Spinal cord (tissue), 10 donors: ENCODE data around the gene FLNC. TPM values are rescaled to one million over a fixed set of nuclear protein-coding genes. Genes with fewer than 3 reads are reported as not detected.

Experiments used
- DNase-seq, 6 donors: peaks; one replicate each; pipeline versions ENCODE4 v3.0.0 to v3.0.0-alpha.2; 2013 to 2015; ENCODE audit warnings: low spot score in 6 of 6, low read depth in 4 of 6
- H3K27ac ChIP-seq: one replicate; pipeline ENCODE4 v1.5.1; 2013; ENCODE audit warnings: low read depth, low read length, control low read depth
- H3K27me3 ChIP-seq: one replicate; pipeline ENCODE4 v1.6.1; 2013; ENCODE audit warnings: low read length; ENCODE audit not compliant: control insufficient read depth, insufficient read depth
- H3K36me3 ChIP-seq: one replicate; pipeline ENCODE4 v1.6.1; 2013; ENCODE audit warnings: low read length; ENCODE audit not compliant: control insufficient read depth, insufficient read depth
- H3K4me1 ChIP-seq: one replicate; pipeline ENCODE4 v1.6.1; 2013; ENCODE audit warnings: low read length; ENCODE audit not compliant: control insufficient read depth, insufficient read depth
- H3K4me3 ChIP-seq: one replicate; pipeline ENCODE4 v1.5.1; 2013; ENCODE audit warnings: low read depth, low read length, control low read depth
- H3K9me3 ChIP-seq: one replicate; pipeline ENCODE4 v1.6.1; 2013; ENCODE audit warnings: low read length; ENCODE audit not compliant: control insufficient read depth, insufficient read depth
- WGBS: methylation state at CpG from one replicate; pipeline ENCODE4 v1.1.5; 2013; ENCODE audit warnings: missing lambda C conversion rate; ENCODE audit not compliant: insufficient coverage; 5-methylcytosine and 5-hydroxymethylcytosine counted together
- polyA plus RNA-seq, 2 donors: library from polyadenylated mRNA; unstranded; fragments of 120-200 nt; gene quantifications; one replicate each; pipeline ENCODE4 v1.2.1, GENCODE V29; 2013; ENCODE audit not compliant: insufficient read length in 2 of 2
- total RNA-seq, 2 donors: library from RNA; depleted of rRNA in 1 of 2; stranded (reverse); fragments of 120-200 nt in 1 of 2; fragments of >200 nt in 1 of 2; gene quantifications; one replicate each; pipeline versions ENCODE4 v1.2.3 to v1.2.4, GENCODE V29; 2013 to 2014
- donor health status: healthy.

FLNC gene
- total and polyA plus RNA-seq, 4 donors: 77.8 to 187 (median 139) TPM

GRCh38 chr7:128811631-128812430 is 18.4 kb upstream of the FLNC start:
- 81% methylated on average over 10 of the region's 11 CpGs for WGBS
- DNase-seq: no peak
- Histone ChIP-seq H3K4me1 (peaks cover 25% of the 10 kb centered on the region), H3K9me3 (no peaks in the 10 kb centered on the region), H3K4me3 (no peak overlapping the region), H3K27me3 (no peaks in the 10 kb centered on the region), H3K27ac (no peak overlapping the region), H3K36me3 (peaks cover 49% of the 10 kb centered on the region)

GRCh38 chr7:128812514-128813168 is 17.6 kb upstream of the FLNC start:
- Histone ChIP-seq H3K27me3 (no peaks in the 10 kb centered on the region), H3K36me3 (peaks cover 43% of the 10 kb centered on the region), H3K4me1 (peaks cover 25% of the 10 kb centered on the region), H3K4me3 (no peak overlapping the region), H3K27ac (no peak overlapping the region), H3K9me3 (no peaks in the 10 kb centered on the region)
- DNase-seq: peak in 1 of 6 donors; percentile 52
- WGBS: 42% methylated on average over 11 of the region's 11 CpGs

DNA sequence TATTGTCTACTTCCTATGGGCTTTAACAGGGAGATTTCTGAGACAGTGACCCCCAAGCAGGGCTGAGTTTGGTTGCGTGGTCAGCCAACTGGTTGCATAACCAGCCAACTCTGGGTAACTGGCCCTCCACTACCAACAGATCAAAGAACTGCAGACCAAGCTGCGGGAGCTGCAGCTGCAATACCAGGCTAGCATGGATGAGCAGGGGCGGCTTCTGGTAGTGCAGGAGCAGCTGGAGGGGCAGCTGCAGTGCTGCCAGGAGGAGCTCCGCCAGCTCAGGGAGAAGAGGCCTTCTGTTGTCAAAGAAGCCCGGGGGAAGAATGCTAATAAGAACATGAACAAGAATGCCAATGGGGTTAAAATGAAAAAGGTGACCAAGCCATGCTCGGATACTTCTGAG is 15.7 kb upstream of the FLNC start:
- no peak overlapping the region for H3K27ac ChIP-seq
- H3K9me3 ChIP-seq: no peaks in the 10 kb centered on the region
- H3K36me3 ChIP-seq: peaks cover 41% of the 10 kb centered on the region
- H3K27me3 ChIP-seq: no peaks in the 10 kb centered on the region
- WGBS: 43% methylated on average over 6 of the region's 6 CpGs
- peak in 2 of 6 donors; percentile 64 to 67 for DNase-seq
- no peak overlapping the region for H3K4me3 ChIP-seq
- H3K4me1 ChIP-seq: peaks cover 25% of the 10 kb centered on the region

DNA sequence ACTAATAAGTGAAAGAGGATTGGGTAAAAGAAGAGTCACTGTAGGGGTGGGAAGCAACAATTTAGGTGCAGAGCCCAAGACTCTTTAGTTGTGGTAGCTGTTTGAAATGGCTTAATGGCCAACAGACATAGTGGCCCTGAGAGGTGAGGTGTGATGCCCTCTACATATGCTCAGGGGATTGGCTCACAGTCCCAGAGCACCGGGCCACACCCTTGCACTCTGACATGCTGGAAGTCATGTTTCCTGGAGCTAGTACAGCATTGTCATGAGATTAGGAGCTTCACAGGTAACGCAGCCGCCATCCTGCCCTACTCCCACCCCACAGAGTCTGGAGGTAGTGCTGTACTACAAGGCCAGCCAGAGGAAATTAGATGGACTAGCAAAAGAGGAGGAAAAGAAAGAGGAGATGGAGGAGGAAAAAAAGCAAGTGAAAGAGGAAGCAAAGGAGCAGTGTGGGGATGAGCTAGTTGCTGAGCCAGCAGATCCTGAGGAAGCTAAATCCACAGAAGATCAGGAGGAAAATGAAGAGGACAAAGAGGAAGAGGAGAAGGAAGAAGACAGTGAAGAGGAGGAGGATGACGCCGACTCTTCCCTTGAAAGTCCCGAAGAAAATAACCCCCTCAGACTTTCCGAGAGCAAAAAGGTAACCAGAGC is 14.8 kb upstream of the FLNC start:
- no peak overlapping the region for H3K27ac ChIP-seq
- H3K9me3 ChIP-seq: no peaks in the 10 kb centered on the region
- peaks cover 25% of the 10 kb centered on the region for H3K4me1 ChIP-seq
- 86% methylated on average over 1 of the region's 7 CpGs for WGBS
- H3K27me3 ChIP-seq: no peaks in the 10 kb centered on the region
- no peak overlapping the region for H3K4me3 ChIP-seq
- H3K36me3 ChIP-seq: peaks cover 35% of the 10 kb centered on the region
- no peak for DNase-seq

GRCh38 chr7:128818694-128819093 is 11.5 kb upstream of the FLNC start:
- DNase-seq: no peak
- Histone ChIP-seq H3K4me3 (no peak overlapping the region), H3K27ac (no peak overlapping the region), H3K4me1 (peaks cover 13% of the 10 kb centered on the region), H3K27me3 (no peaks in the 10 kb centered on the region), H3K9me3 (no peaks in the 10 kb centered on the region), H3K36me3 (peaks cover 23% of the 10 kb centered on the region)
- 87% methylated on average over 3 of the region's 3 CpGs for WGBS

DNA sequence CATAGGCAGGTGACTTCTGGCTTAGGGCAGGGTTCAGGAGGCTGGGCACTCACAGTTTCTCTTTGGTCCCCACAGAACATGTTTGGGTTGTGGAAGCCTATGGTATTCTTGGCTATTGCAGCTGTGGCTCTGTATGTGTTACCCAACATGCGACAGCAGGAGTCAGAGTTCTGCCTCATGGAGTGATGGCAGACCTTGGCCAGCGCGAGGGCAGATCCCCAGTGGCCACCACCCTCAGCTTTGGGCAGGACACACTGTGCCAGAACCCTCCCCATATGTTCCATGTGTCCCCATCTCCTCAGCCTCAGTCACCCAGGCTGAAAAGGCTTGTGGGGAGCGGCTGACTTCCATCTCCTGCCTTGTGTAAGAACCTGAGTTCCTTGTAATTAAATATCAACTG is 8.5 kb upstream of the FLNC start:
- no peak overlapping the region for H3K27ac ChIP-seq
- H3K27me3 ChIP-seq: no peaks in the 10 kb centered on the region
- WGBS: 100% methylated on average over 1 of the region's 4 CpGs
- no peak for DNase-seq
- no peak overlapping the region for H3K4me3 ChIP-seq
- H3K36me3 ChIP-seq: peaks cover 14% of the 10 kb centered on the region
- H3K4me1 ChIP-seq: no peaks in the 10 kb centered on the region
- no peaks in the 10 kb centered on the region for H3K9me3 ChIP-seq

- Histone ChIP-seq H3K27ac (no peak overlapping the region), H3K9me3 (no peaks in the 10 kb centered on the region), H3K4me1 (peaks cover 38% of the 10 kb centered on the region), H3K27me3 (peaks cover 18% of the 10 kb centered on the region), H3K36me3 (peaks cover 14% of the 10 kb centered on the region), H3K4me3 (no peak overlapping the region)
- WGBS: 100% methylated on average over 1 of the region's 4 CpGs
- DNase-seq: no peak
Measured at GRCh38 chr7:128826512-128826911, 3.7 kb upstream of the FLNC start.

DNA sequence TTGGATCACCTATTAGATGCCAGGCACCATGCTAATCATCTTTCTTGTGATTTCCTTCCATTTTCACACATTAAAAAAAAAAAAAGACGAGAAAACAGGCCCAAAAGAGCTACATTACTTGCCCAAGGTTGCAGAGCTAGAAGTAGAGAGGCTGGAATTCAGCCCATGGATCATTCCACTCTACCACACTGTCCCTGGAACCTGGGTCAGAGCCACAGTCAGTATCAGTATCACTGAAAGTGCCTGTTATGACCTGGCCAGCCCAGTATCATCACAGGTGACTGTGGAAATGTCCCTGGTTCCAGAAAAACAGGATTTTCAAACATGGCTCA is 3.3 kb upstream of the FLNC start:
- WGBS: no CpG with 5 or more reads among the region's 1 CpG
- peaks cover 41% of the 10 kb centered on the region for H3K4me1 ChIP-seq

GRCh38 chr7:128827248-128827958 is 2.8 kb upstream of the FLNC start:
- Histone ChIP-seq H3K4me3 (no peak overlapping the region), H3K27me3 (peaks cover 19% of the 10 kb centered on the region), H3K36me3 (peaks cover 9% of the 10 kb centered on the region), H3K9me3 (no peaks in the 10 kb centered on the region), H3K27ac (peak overlapping the region; percentile 64), H3K4me1 (peaks cover 46% of the 10 kb centered on the region)
- DNase-seq: peak in 1 of 6 donors; percentile 25
- 56% methylated on average over 16 of the region's 17 CpGs for WGBS

More for the DNA sequence above, 3.3 kb upstream of the FLNC start:
- peaks cover 19% of the 10 kb centered on the region for H3K27me3 ChIP-seq
- no peak overlapping the region for H3K4me3 ChIP-seq
- DNase-seq: no peak
- no peaks in the 10 kb centered on the region for H3K9me3 ChIP-seq
- H3K27ac ChIP-seq: no peak overlapping the region
- H3K36me3 ChIP-seq: peaks cover 12% of the 10 kb centered on the region
